ENCODE results near the gene EFCAB11. TPM values are rescaled to one million over a fixed set of nuclear protein-coding genes. Genes with fewer than 3 reads are reported as not detected.

Gene EFCAB11
- total RNA-seq, 4 donors from 2014 or later = 3.4 to 8.0 (median 5.5) TPM

GRCh38 chr14:89862856-89863255, 91.7 kb downstream of the EFCAB11 start:
- H3K4me3 ChIP-seq = no peak overlapping the region
- no peak for DNase-seq
- H3K9me3 ChIP-seq = peaks cover 0 to 9% (median 0%) of the 10 kb centered on the region in 3 donors
- intact Hi-C loops (cut with DNase I) = no loop called here
- H3K27ac ChIP-seq = no peak overlapping the region
- no peaks in the 10 kb centered on the region for H3K27me3 ChIP-seq
- H3K4me1 ChIP-seq = peaks cover 0 to 17% (median 9%) of the 10 kb centered on the region in 3 donors
- no peak for TF ChIP-seq POLR2A (IDR thresholded peaks at IDR 0.05)
- no peak for TF ChIP-seq CTCF (IDR thresholded peaks at IDR 0.05)
- no peaks in the 10 kb centered on the region for H3K36me3 ChIP-seq

- no peak for DNase-seq
- TF ChIP-seq CTCF (IDR thresholded peaks at IDR 0.05) = no peak
- no peak for TF ChIP-seq POLR2A (IDR thresholded peaks at IDR 0.05)
- Histone ChIP-seq H3K27me3 (no peaks in the 10 kb centered on the region), H3K4me1 (peaks cover 0 to 12% (median 5%) of the 10 kb centered on the region in 3 donors), H3K4me3 (no peak overlapping the region), H3K27ac (no peak overlapping the region), H3K9me3 (peaks cover 0 to 5% (median 0%) of the 10 kb centered on the region in 3 donors), H3K36me3 (no peaks in the 10 kb centered on the region)
- intact Hi-C loops (cut with DNase I) = no loop called here
These were observed 92.9 kb downstream of the EFCAB11 start for GRCh38 chr14:89861630-89862029.

GRCh38 chr14:89858089-89858488, 96.4 kb downstream of the EFCAB11 start:
- 46 to 52% methylated on average over 2 to 3 of the region's 4 CpGs for WGBS, 2 donors
- no peaks in the 10 kb centered on the region for H3K27me3 ChIP-seq
- H3K36me3 ChIP-seq = no peaks in the 10 kb centered on the region
- H3K4me3 ChIP-seq = no peak overlapping the region
- H3K4me1 ChIP-seq = no peaks in the 10 kb centered on the region
- no peak overlapping the region for H3K27ac ChIP-seq
- H3K9me3 ChIP-seq = peaks cover 0 to 5% (median 0%) of the 10 kb centered on the region in 3 donors
- TF ChIP-seq POLR2A (IDR thresholded peaks at IDR 0.05) (no peak), CTCF (IDR thresholded peaks at IDR 0.05) (no peak)
- no peak for DNase-seq
- intact Hi-C loops (cut with DNase I) = no loop called here

GRCh38 chr14:89856871-89857345, 97.6 kb downstream of the EFCAB11 start:
- intact Hi-C loops (cut with DNase I) = no loop called here
- Histone ChIP-seq H3K27me3 (no peaks in the 10 kb centered on the region), H3K9me3 (peaks cover 0 to 5% (median 0%) of the 10 kb centered on the region in 3 donors), H3K4me1 (no peaks in the 10 kb centered on the region), H3K27ac (no peak overlapping the region), H3K36me3 (no peaks in the 10 kb centered on the region), H3K4me3 (no peak overlapping the region)
- no peak for DNase-seq
- WGBS, 2 donors = 100% methylated on average over 1 of the region's 1 CpG
- no peak for TF ChIP-seq CTCF (IDR thresholded peaks at IDR 0.05)
- no peak for TF ChIP-seq POLR2A (IDR thresholded peaks at IDR 0.05)

- H3K4me3 ChIP-seq = no peak overlapping the region
- 67 to 73% methylated on average over 8 of the region's 8 CpGs for WGBS, 2 donors
- intact Hi-C loops (cut with DNase I) = no loop called here
- H3K27ac ChIP-seq = no peak overlapping the region
- DNase-seq = no peak
- no peaks in the 10 kb centered on the region for H3K27me3 ChIP-seq
- H3K9me3 ChIP-seq = no peaks in the 10 kb centered on the region
- H3K4me1 ChIP-seq = no peaks in the 10 kb centered on the region
- TF ChIP-seq POLR2A (IDR thresholded peaks at IDR 0.05) = no peak
- TF ChIP-seq CTCF (IDR thresholded peaks at IDR 0.05) = no peak
- H3K36me3 ChIP-seq = no peaks in the 10 kb centered on the region
These were observed 98.4 kb downstream of the EFCAB11 start for GRCh38 chr14:89855961-89856656.

Data from esophagus squamous epithelium (tissue), 5 donors.